IgD-negative memory B cell (primary cell): ENCODE results near the gene SRSF2. TPM values are rescaled to one million over a fixed set of nuclear protein-coding genes. Genes with fewer than 3 reads are reported as not detected.
"Not testable (repeated sequence)": the region's sequence is repeated elsewhere in the genome, so short reads cannot be mapped to it uniquely, and the experiment has no call there.

Source experiments
- H3K27ac Mint-ChIP-seq, 3 donors: one replicate each; pipeline ENCODE4 v1.8.0; 2020 to 2022; ENCODE audit warnings: mild to moderate bottlenecking in 3 of 3, mixed read lengths in 3 of 3, moderate library complexity in 1 of 3
- H3K27me3 Mint-ChIP-seq: one replicate; pipeline ENCODE4 v1.8.0; 2021; ENCODE audit warnings: mixed read lengths
- H3K36me3 Mint-ChIP-seq: one replicate; pipeline ENCODE4 v1.8.0; 2020; ENCODE audit warnings: mild to moderate bottlenecking, mixed read lengths
- H3K4me1 Mint-ChIP-seq, 3 donors: one replicate each; pipeline ENCODE4 v1.8.0; 2020 to 2022; ENCODE audit warnings: mixed read lengths in 3 of 3, mild to moderate bottlenecking in 1 of 3
- H3K4me3 Mint-ChIP-seq, 4 donors: one replicate each; pipeline ENCODE4 v1.8.0; 2020 to 2022; ENCODE audit warnings: mild to moderate bottlenecking in 4 of 4, mixed read lengths in 4 of 4, moderate library complexity in 3 of 4
- H3K9me3 Mint-ChIP-seq, 3 donors: one replicate each; pipeline ENCODE4 v1.8.0; 2020 to 2021; ENCODE audit warnings: mixed read lengths in 3 of 3, mild to moderate bottlenecking in 1 of 3
- polyA plus RNA-seq: library from polyadenylated mRNA; unstranded; fragments of 300-500 nt; fragmentation: Illumina TruSeq; gene quantifications from one replicate; pipeline ENCODE4 v1.2.3, GENCODE V29; 2021

The SRSF2 gene
- polyA plus RNA-seq, 1 donor from 2014 or later, result 152 TPM

- Mint-ChIP-seq H3K4me1 (peaks cover 20 to 30% (median 27%) of the 10 kb centered on the region in 3 donors), H3K36me3 (peaks cover 2% of the 10 kb centered on the region), H3K4me3 (peak overlapping the region in 1 of 4 donors; percentile 55), H3K27ac (peak overlapping the region in 1 of 3 donors; percentile 65), H3K27me3 (no peaks in the 10 kb centered on the region), H3K9me3 (no peaks in the 10 kb centered on the region)
These were observed 18.6 kb downstream of the SRSF2 start for GRCh38 chr17:76718516-76718915.

GRCh38 chr17:76716839-76717215 lies 20.3 kb downstream of the SRSF2 start:
- H3K27ac Mint-ChIP-seq, result peak overlapping the region in 1 of 3 donors; percentile 92
- H3K4me1 Mint-ChIP-seq, result peaks cover 19 to 28% (median 22%) of the 10 kb centered on the region in 3 donors
- H3K9me3 Mint-ChIP-seq, result no peaks in the 10 kb centered on the region
- no peaks in the 10 kb centered on the region for H3K27me3 Mint-ChIP-seq
- H3K36me3 Mint-ChIP-seq, result peaks cover 2% of the 10 kb centered on the region
- peak overlapping the region in 1 of 4 donors; percentile 75 for H3K4me3 Mint-ChIP-seq

- peaks cover 19 to 25% (median 21%) of the 10 kb centered on the region in 3 donors for H3K4me1 Mint-ChIP-seq
These were observed 20.8 kb downstream of the SRSF2 start for GRCh38 chr17:76716146-76716838.

GRCh38 chr17:76715496-76715830 lies 21.7 kb downstream of the SRSF2 start:
- H3K27me3 Mint-ChIP-seq, result no peaks in the 10 kb centered on the region
- peak overlapping the region in 2 of 4 donors; percentile 61 to 75 for H3K4me3 Mint-ChIP-seq
- H3K27ac Mint-ChIP-seq, result peak overlapping the region; percentile 77 to 93 (median 92)
- peaks cover 21 to 27% (median 21%) of the 10 kb centered on the region in 3 donors for H3K4me1 Mint-ChIP-seq
- H3K36me3 Mint-ChIP-seq, result peaks cover 2% of the 10 kb centered on the region
- H3K9me3 Mint-ChIP-seq, result no peaks in the 10 kb centered on the region

More at GRCh38 chr17:76716146-76716838, 20.8 kb downstream of the SRSF2 start:
- no peaks in the 10 kb centered on the region for H3K9me3 Mint-ChIP-seq
- H3K27me3 Mint-ChIP-seq, result no peaks in the 10 kb centered on the region
- H3K4me3 Mint-ChIP-seq, result peak overlapping the region in 2 of 4 donors; percentile 18 to 75
- peaks cover 2% of the 10 kb centered on the region for H3K36me3 Mint-ChIP-seq
- peak overlapping the region; percentile 77 to 93 (median 92) for H3K27ac Mint-ChIP-seq

- peak overlapping the region in 3 of 4 donors; percentile 61 to 90 (median 75) for H3K4me3 Mint-ChIP-seq
- peak overlapping the region; percentile 50 to 93 (median 77) for H3K27ac Mint-ChIP-seq
- peaks cover 2% of the 10 kb centered on the region for H3K36me3 Mint-ChIP-seq
- H3K4me1 Mint-ChIP-seq, result peaks cover 21 to 27% (median 22%) of the 10 kb centered on the region in 3 donors
- H3K27me3 Mint-ChIP-seq, result no peaks in the 10 kb centered on the region
- no peaks in the 10 kb centered on the region for H3K9me3 Mint-ChIP-seq
These were observed 22.2 kb downstream of the SRSF2 start for GRCh38 chr17:76714822-76715495.

GRCh38 chr17:76714336-76714735 lies 22.8 kb downstream of the SRSF2 start:
- Mint-ChIP-seq H3K36me3 (peaks cover 2% of the 10 kb centered on the region), H3K4me3 (peak overlapping the region in 1 of 4 donors; percentile 75), H3K4me1 (peaks cover 21 to 27% (median 25%) of the 10 kb centered on the region in 3 donors), H3K27ac (no peak overlapping the region), H3K9me3 (no peaks in the 10 kb centered on the region), H3K27me3 (no peaks in the 10 kb centered on the region)

- no peaks in the 10 kb centered on the region for H3K27me3 Mint-ChIP-seq
- H3K4me1 Mint-ChIP-seq, result peaks cover 21 to 25% (median 25%) of the 10 kb centered on the region in 3 donors
- peak overlapping the region in 1 of 4 donors; percentile 3 for H3K4me3 Mint-ChIP-seq
- H3K9me3 Mint-ChIP-seq, result no peaks in the 10 kb centered on the region
- H3K36me3 Mint-ChIP-seq, result peaks cover 2% of the 10 kb centered on the region
- no peak overlapping the region for H3K27ac Mint-ChIP-seq
These were observed 23.4 kb downstream of the SRSF2 start for GRCh38 chr17:76713765-76714164.

- H3K36me3 Mint-ChIP-seq, H3K27ac Mint-ChIP-seq, H3K9me3 Mint-ChIP-seq, H3K27me3 Mint-ChIP-seq: not testable (repeated sequence)
- H3K4me1 Mint-ChIP-seq, result peaks cover 21 to 25% (median 23%) of the 10 kb centered on the region in 3 donors
- H3K4me3 Mint-ChIP-seq, result peak overlapping the region in 2 of 4 donors; percentile 28 to 58
These were observed 24.8 kb downstream of the SRSF2 start for GRCh38 chr17:76712321-76712720.

- Mint-ChIP-seq H3K27me3 (no peaks in the 10 kb centered on the region), H3K4me3 (peak within 1 kb of the TSS; percentile 76 to 91 (median 85)), H3K36me3 (no peaks in the 10 kb centered on the region), H3K9me3 (no peaks in the 10 kb centered on the region), H3K4me1 (peaks cover 15 to 21% (median 18%) of the 10 kb centered on the region in 3 donors), H3K27ac (peak within 1 kb of the TSS in 1 of 3 donors; percentile 73)
These were observed 26.1 kb downstream of the SRSF2 start, which contains the start of gene MXRA7 for GRCh38 chr17:76710863-76711611. MXRA7 (minus strand) TSS chr17:76710965; CDS start chr17:76710946, 19 bp downstream.

GRCh38 chr17:76709951-76710862 lies 26.9 kb downstream of the SRSF2 start:
- Mint-ChIP-seq H3K4me1 (peaks cover 8 to 13% (median 9%) of the 10 kb centered on the region in 3 donors), H3K4me3 (peak overlapping the region; percentile 65 to 84 (median 70))
- H3K27me3 Mint-ChIP-seq, H3K27ac Mint-ChIP-seq, H3K36me3 Mint-ChIP-seq, H3K9me3 Mint-ChIP-seq: not testable (repeated sequence)

GRCh38 chr17:76709077-76709950 lies 27.8 kb downstream of the SRSF2 start:
- Mint-ChIP-seq H3K4me1 (peaks cover 3 to 8% (median 4%) of the 10 kb centered on the region in 3 donors), H3K36me3 (no peaks in the 10 kb centered on the region), H3K27me3 (no peaks in the 10 kb centered on the region), H3K27ac (no peak overlapping the region), H3K9me3 (no peaks in the 10 kb centered on the region), H3K4me3 (peak overlapping the region; percentile 65 to 84 (median 70))

- Mint-ChIP-seq H3K9me3 (no peaks in the 10 kb centered on the region), H3K27ac (no peak overlapping the region), H3K27me3 (no peaks in the 10 kb centered on the region), H3K36me3 (no peaks in the 10 kb centered on the region), H3K4me1 (peaks cover 2 to 8% (median 3%) of the 10 kb centered on the region in 3 donors), H3K4me3 (peak overlapping the region in 2 of 4 donors; percentile 24 to 74)
These were observed 28.9 kb downstream of the SRSF2 start for GRCh38 chr17:76707985-76708807.

- H3K4me3 Mint-ChIP-seq, result no peak overlapping the region
- H3K36me3 Mint-ChIP-seq, result no peaks in the 10 kb centered on the region
- H3K27me3 Mint-ChIP-seq, result no peaks in the 10 kb centered on the region
- H3K9me3 Mint-ChIP-seq, result no peaks in the 10 kb centered on the region
- H3K4me1 Mint-ChIP-seq, result peaks cover 2 to 8% (median 3%) of the 10 kb centered on the region in 3 donors
- H3K27ac Mint-ChIP-seq, result no peak overlapping the region
These were observed 30.3 kb downstream of the SRSF2 start for GRCh38 chr17:76706817-76707216.
